H9 (cell line): ENCODE results near the gene RGS3. TPM values are rescaled to one million over a fixed set of nuclear protein-coding genes. Genes with fewer than 3 reads are reported as not detected.

Experiments
- DNase-seq: peaks from one replicate; pipeline ENCODE4 v3.0.0-alpha.2; 2017
- H2AFZ ChIP-seq: one replicate; pipeline ENCODE4 v1.6.1; 2013; ENCODE audit warnings: mild to moderate bottlenecking, low read length, control low read depth, moderate library complexity
- H2AK5ac ChIP-seq: 2 replicates; pipeline ENCODE4 v1.6.1; 2013; ENCODE audit warnings: low read length, control low read depth, mixed read lengths; ENCODE audit not compliant: insufficient read length
- H2BK120ac ChIP-seq: one replicate; pipeline ENCODE4 v1.6.1; 2013; ENCODE audit warnings: low read depth, mild to moderate bottlenecking, low read length, control low read depth, inconsistent platforms; ENCODE audit not compliant: poor library complexity, severe bottlenecking
- H2BK12ac ChIP-seq: 2 replicates; pipeline ENCODE4 v1.6.1; 2013; ENCODE audit warnings: low read length, control low read depth, mixed read lengths, low read depth; ENCODE audit not compliant: insufficient read length
- H2BK15ac ChIP-seq: 2 replicates; pipeline ENCODE4 v1.6.1; 2013; ENCODE audit warnings: low read depth, low read length, control low read depth
- H2BK20ac ChIP-seq: one replicate; pipeline ENCODE4 v1.6.1; 2013; ENCODE audit warnings: low read depth, mild to moderate bottlenecking, low read length, control low read depth, inconsistent platforms; ENCODE audit not compliant: poor library complexity, severe bottlenecking
- H2BK5ac ChIP-seq: 2 replicates; pipeline ENCODE4 v1.6.1; 2013; ENCODE audit warnings: low read length, control low read depth, mixed read lengths; ENCODE audit not compliant: insufficient read length
- H3K14ac ChIP-seq: 2 replicates; pipeline ENCODE4 v1.6.1; 2013; ENCODE audit warnings: low read length, control low read depth; ENCODE audit not compliant: insufficient read depth
- H3K18ac ChIP-seq: 2 replicates; pipeline ENCODE4 v1.6.1; 2013; ENCODE audit warnings: low read depth, mild to moderate bottlenecking, mixed read lengths, low read length, control low read depth; ENCODE audit not compliant: insufficient read length
- H3K23ac ChIP-seq: 2 replicates; pipeline ENCODE4 v1.6.1; 2013; ENCODE audit warnings: low read length, control low read depth, mixed read lengths, low read depth; ENCODE audit not compliant: insufficient read length
- H3K23me2 ChIP-seq: 2 replicates; pipeline ENCODE4 v1.6.1; 2013; ENCODE audit warnings: low read depth, mild to moderate bottlenecking, mixed read lengths, low read length, control low read depth; ENCODE audit not compliant: insufficient read length, poor library complexity, severe bottlenecking
- H3K27ac ChIP-seq: 2 replicates; pipeline ENCODE4 v1.5.1; 2013; ENCODE audit warnings: low read length, control low read depth, mixed read lengths, low read depth; ENCODE audit not compliant: insufficient read length
- H3K27me3 ChIP-seq: 2 replicates; pipeline ENCODE4 v1.6.1; 2013; ENCODE audit warnings: low read length, control low read depth, inconsistent platforms; ENCODE audit not compliant: insufficient read depth
- H3K4ac ChIP-seq: 2 replicates; pipeline ENCODE4 v1.6.1; 2013; ENCODE audit warnings: low read depth, mild to moderate bottlenecking, control low read depth, inconsistent platforms, low read length, moderate library complexity
- H3K4me1 ChIP-seq: 2 replicates; pipeline ENCODE4 v1.6.1; 2013; ENCODE audit warnings: low read length, control low read depth, inconsistent platforms; ENCODE audit not compliant: insufficient read depth
- H3K4me2 ChIP-seq: 2 replicates; pipeline ENCODE4 v1.6.1; 2013; ENCODE audit warnings: low read length, control low read depth, mixed read lengths; ENCODE audit not compliant: insufficient read length, insufficient read depth
- H3K56ac ChIP-seq: 2 replicates; pipeline ENCODE4 v1.6.1; 2013; ENCODE audit warnings: low read depth, mild to moderate bottlenecking, mixed read lengths, low read length, control low read depth; ENCODE audit not compliant: insufficient read length
- H3K79me1 ChIP-seq: 2 replicates; pipeline ENCODE4 v1.6.1; 2013; ENCODE audit warnings: low read depth, mild to moderate bottlenecking, moderate library complexity, low read length, control low read depth, inconsistent platforms; ENCODE audit not compliant: insufficient read depth, poor library complexity, severe bottlenecking
- H3K79me2 ChIP-seq: 2 replicates; pipeline ENCODE4 v1.6.1; 2013; ENCODE audit warnings: low read length, control low read depth, inconsistent platforms; ENCODE audit not compliant: insufficient read depth
- H3K9ac ChIP-seq: 2 replicates; pipeline ENCODE4 v1.6.1; 2013; ENCODE audit warnings: low read length, control low read depth, mixed read lengths; ENCODE audit not compliant: insufficient read length; ENCODE audit errors: extremely low read depth
- H3K9me3 ChIP-seq: one replicate; pipeline ENCODE4 v1.6.1; 2013; ENCODE audit warnings: low read depth, low read length, inconsistent platforms; ENCODE audit not compliant: control insufficient read depth
- H3T11ph ChIP-seq: one replicate; pipeline ENCODE4 v1.6.1; 2013; ENCODE audit warnings: mild to moderate bottlenecking, low read length, control low read depth, inconsistent platforms
- H4K20me1 ChIP-seq: one replicate; pipeline ENCODE4 v1.6.1; 2013; ENCODE audit not compliant: control insufficient read depth, insufficient read length, insufficient read depth
- H4K5ac ChIP-seq: 2 replicates; pipeline ENCODE4 v1.6.1; 2013; ENCODE audit warnings: low read depth, mild to moderate bottlenecking, mixed read lengths, low read length, control low read depth; ENCODE audit not compliant: insufficient read length
- H4K8ac ChIP-seq: replicated peaks from 2 replicates; pipeline ENCODE4 v1.6.1; 2013; ENCODE audit warnings: low read length, control low read depth, mixed read lengths, low read depth; ENCODE audit not compliant: insufficient read length
- H4K91ac ChIP-seq: 2 replicates; pipeline ENCODE4 v1.6.1; 2013; ENCODE audit warnings: low read depth, mild to moderate bottlenecking, moderate library complexity, mixed read lengths, low read length, control low read depth; ENCODE audit not compliant: insufficient read length
- H3K27ac Mint-ChIP-seq, 3 experiments: 2 replicates in 2 of 3; 3 replicates in 1 of 3; pipeline ENCODE4 v1.8.0; 2020 to 2021; ENCODE audit warnings: mixed read lengths in 3 of 3, mild to moderate bottlenecking in 1 of 3, moderate library complexity in 1 of 3
- H3K27me3 Mint-ChIP-seq: 2 replicates; pipeline ENCODE4 v1.8.0; 2021; ENCODE audit warnings: low read depth, mild to moderate bottlenecking, moderate library complexity, mixed read lengths
- H3K36me3 Mint-ChIP-seq, 3 experiments: 2 replicates in 2 of 3; 3 replicates in 1 of 3; pipeline ENCODE4 v1.8.0; 2020 to 2021; ENCODE audit warnings: low read depth in 3 of 3, mixed read lengths in 3 of 3; ENCODE audit not compliant: insufficient read depth in 1 of 3
- H3K4me1 Mint-ChIP-seq, 2 experiments: 2 replicates each; pipeline ENCODE4 v1.8.0; 2020; ENCODE audit warnings: mixed read lengths in 2 of 2
- H3K4me3 Mint-ChIP-seq, 2 experiments: 2 replicates in 1 of 2; 3 replicates in 1 of 2; pipeline ENCODE4 v1.8.0; 2020 to 2021; ENCODE audit warnings: mild to moderate bottlenecking in 2 of 2, mixed read lengths in 2 of 2, moderate library complexity in 1 of 2
- H3K9me3 Mint-ChIP-seq, 2 experiments: 2 replicates in 1 of 2; 3 replicates in 1 of 2; pipeline ENCODE4 v1.8.0; 2020; ENCODE audit warnings: mild to moderate bottlenecking in 2 of 2, mixed read lengths in 2 of 2, moderate library complexity in 1 of 2
- CTCF ChIP-seq: fragments of 200-600 bp; sonication (generic); conservative IDR thresholded peaks from 3 replicates; pipeline ENCODE4 v1.8.0; 2021; ENCODE audit warnings: antibody characterized with exemption, mild to moderate bottlenecking
- WGBS: extraction: QIAGEN DNeasy Blood & Tissue Kit; methylation state at CpG from one replicate; pipeline ENCODE4 v1.1.7; 2013; ENCODE audit warnings: missing lambda C conversion rate, low lambda C conversion rate, mixed read lengths; ENCODE audit not compliant: insufficient read length; ENCODE audit errors: extremely low coverage; 5-methylcytosine and 5-hydroxymethylcytosine counted together
- total RNA-seq: library from RNA; stranded (reverse); gene quantifications from 2 replicates; pipeline ENCODE4 v1.2.1, GENCODE V29; 2021

RGS3 gene
- total RNA-seq, 1 experiment from 2014 or later, result 13.9 TPM

GRCh38 chr9:113588936-113589335 lies 125.4 kb downstream of the RGS3 start:
- Histone ChIP-seq H2BK15ac (no peak overlapping the region), H3K56ac (no peak overlapping the region), H3K23ac (no peak overlapping the region), H2BK12ac (no peak overlapping the region), H4K20me1 (no peaks in the 10 kb centered on the region), H4K8ac (no peak overlapping the region), H3K79me1 (no peaks in the 10 kb centered on the region), H3K4ac (no peak overlapping the region), H2AK5ac (no peak overlapping the region), H2BK5ac (no peak overlapping the region), H3K18ac (no peak overlapping the region), H3K9ac (no peak overlapping the region), H3K27me3 (no peaks in the 10 kb centered on the region), H3K9me3 (no peaks in the 10 kb centered on the region), H4K5ac (no peak overlapping the region), H3K4me1 (peaks cover 2% of the 10 kb centered on the region), H3K79me2 (no peaks in the 10 kb centered on the region), H2AFZ (no peak overlapping the region), H3K27ac (no peak overlapping the region), H3K23me2 (no peaks in the 10 kb centered on the region), H3K14ac (no peak overlapping the region), H2BK20ac (no peak overlapping the region), H2BK120ac (no peak overlapping the region), H3T11ph (no peak overlapping the region), H4K91ac (peak overlapping the region; percentile 6), H3K4me2 (no peak overlapping the region)
- peaks cover 0 to 8% (median 6%) of the 10 kb centered on the region in 3 experiments; a peak in 1 of 7 replicates for H3K36me3 Mint-ChIP-seq
- no CpG with 5 or more reads among the region's 1 CpG for WGBS
- no peak overlapping the region for H3K4me3 Mint-ChIP-seq
- TF ChIP-seq CTCF, result no peak
- peaks cover 27 to 29% of the 10 kb centered on the region in 2 experiments for H3K4me1 Mint-ChIP-seq
- no peaks in the 10 kb centered on the region for H3K9me3 Mint-ChIP-seq
- H3K27me3 Mint-ChIP-seq, result no peaks in the 10 kb centered on the region
- no peak for DNase-seq
- no peak overlapping the region for H3K27ac Mint-ChIP-seq
